GM18507 (cell line): ENCODE data around the gene APLN.

Source experiments
- DNase-seq: peaks from one replicate; pipeline ENCODE4 v3.0.0; 2011; ENCODE audit warnings: low read depth; ENCODE audit not compliant: insufficient read length; ENCODE audit errors: extremely low spot score
- FAIRE-seq: peaks from 2 replicates; lab custom pipeline; 2011; peaks lifted over from hg19 to GRCh38; lab: Jason Lieb, UNC

APLN gene

DNA sequence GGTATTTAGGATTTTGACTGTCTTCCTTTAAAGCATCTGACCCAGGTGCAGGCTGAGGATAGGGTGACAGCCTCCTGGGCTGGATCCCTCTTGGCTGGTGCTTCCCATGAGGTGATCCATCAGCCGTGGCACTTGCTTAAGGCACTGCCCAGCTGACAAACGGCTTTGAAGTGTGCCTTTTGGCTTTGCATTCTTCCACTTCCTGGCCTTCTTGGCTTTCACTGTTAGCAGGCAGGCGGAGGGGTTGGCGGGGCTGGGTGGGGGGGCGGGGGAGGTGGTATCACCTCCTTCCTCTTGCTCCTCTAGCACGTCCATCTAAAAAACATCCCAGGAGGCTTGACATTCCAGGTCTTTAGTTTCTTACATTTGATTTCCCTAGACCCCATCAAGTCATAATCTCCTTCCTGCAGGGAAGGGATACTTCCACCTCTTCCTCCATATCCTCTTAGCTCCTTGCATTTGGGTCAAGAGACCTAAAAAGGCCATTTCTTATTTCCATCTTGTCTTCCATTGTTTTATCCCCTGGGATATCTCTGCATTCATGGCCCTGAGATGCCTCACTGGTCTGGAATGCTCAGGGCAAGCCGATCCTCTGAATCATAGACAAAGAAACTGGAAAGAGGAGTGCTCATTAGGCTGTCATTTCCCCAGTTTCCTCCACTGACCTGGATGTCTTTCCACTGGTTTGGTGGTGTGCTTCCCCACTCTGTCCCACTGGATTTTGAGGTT lies 11.3 kb upstream of the APLN start:
- no peak for FAIRE-seq
- DNase-seq, result no peak

DNA sequence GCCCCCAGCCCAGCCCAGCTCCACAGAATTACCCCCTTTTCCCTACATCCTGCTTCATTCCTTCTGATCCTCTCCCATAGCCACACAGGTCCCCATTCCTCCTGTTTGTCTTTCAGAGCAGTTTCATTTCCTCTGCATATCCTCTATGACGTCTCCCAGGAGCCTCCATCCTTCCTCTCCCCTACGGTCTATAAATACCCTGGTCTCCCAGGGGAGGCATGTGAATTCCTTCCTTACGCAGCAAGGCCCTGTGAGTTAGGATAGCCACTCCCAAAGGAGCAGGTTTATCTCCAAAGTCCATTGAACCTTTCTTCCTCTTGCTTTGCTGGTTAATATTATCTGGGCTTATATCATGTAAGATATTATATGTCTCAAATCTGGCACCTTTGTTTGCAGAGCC lies 8.4 kb upstream of the APLN start:
- FAIRE-seq (no peak), DNase-seq (no peak)

DNA sequence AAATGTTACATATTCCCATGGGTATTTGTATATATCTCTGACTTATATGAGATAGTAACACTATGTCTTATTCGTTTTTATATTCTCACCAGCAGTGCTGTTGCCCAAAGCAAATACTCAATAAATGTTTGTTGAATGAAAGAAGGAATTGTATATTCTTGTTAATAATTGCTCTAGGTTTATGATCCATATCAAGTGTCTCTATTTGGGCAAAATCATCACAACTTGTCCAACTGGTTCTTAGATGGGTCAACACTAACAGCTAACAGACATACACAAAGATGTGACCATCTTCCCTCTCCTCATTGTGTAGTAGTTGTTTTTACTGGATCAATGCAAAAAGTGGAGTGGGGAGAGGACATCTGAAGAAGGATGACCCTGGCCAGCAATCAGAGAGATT lies 6.6 kb upstream of the APLN start:
- FAIRE-seq, result no peak

DNA sequence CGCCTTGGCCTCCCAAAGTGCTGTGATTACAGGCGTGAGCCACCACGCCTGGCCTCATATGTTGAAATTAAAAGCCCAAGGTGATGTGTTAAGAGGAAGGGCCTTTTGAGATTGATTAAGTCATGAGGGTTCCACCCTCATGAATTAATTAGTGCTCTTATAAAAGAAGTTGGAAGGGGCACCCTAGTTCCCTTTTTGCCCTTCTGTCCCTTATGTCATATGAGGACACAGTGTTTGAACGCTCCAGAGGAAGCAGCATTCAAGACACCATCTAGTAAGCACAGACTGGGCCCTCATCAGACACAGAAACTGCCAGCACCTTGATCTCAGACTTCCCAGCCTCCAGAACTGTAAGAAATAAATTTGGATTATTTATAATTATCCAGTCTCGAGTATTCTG lies 5.1 kb upstream of the APLN start:
- no peak for DNase-seq
- no peak for FAIRE-seq

More for the DNA sequence above, 6.6 kb upstream of the APLN start:
- DNase-seq, result no peak

DNA sequence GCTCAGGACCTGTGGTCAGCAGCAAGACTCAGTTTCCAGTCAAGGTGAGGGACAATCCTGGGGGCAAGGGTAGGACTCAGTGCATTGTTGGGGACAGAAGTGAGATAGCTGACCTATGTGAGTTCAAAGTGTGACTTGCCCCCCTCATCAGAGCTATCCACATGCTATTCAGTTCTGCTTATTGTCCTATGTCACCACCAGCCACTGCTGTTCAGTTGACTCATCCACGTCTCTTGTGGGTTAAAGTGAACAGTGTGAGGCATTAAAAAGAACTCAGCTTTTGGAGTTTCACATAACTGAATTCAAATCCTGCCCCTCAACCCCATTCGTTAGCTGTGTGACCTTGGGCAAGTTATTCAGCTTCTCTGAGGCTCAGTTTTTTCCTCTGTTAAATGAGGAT lies 4.4 kb upstream of the APLN start:
- DNase-seq, result no peak
- FAIRE-seq, result no peak

DNA sequence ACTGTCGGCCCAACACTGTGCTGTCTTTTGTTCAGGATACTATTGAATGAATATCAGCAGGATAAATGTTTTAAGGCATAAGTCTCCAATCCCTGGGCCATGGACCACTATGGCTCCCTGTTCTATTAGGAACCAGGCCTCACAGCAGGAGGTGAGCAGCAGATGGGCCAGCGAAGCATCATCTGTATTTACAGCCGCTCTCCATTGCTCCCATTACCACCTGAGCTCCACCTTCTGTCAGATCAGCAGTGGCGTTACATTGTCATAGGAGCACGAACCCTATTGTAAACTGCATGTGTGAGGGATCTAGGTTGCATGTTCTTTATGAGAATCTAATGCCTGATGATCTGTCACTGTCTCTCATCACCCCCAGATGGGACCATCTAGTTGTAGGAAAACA lies 3.7 kb upstream of the APLN start:
- no peak for DNase-seq
- FAIRE-seq, result no peak

DNA sequence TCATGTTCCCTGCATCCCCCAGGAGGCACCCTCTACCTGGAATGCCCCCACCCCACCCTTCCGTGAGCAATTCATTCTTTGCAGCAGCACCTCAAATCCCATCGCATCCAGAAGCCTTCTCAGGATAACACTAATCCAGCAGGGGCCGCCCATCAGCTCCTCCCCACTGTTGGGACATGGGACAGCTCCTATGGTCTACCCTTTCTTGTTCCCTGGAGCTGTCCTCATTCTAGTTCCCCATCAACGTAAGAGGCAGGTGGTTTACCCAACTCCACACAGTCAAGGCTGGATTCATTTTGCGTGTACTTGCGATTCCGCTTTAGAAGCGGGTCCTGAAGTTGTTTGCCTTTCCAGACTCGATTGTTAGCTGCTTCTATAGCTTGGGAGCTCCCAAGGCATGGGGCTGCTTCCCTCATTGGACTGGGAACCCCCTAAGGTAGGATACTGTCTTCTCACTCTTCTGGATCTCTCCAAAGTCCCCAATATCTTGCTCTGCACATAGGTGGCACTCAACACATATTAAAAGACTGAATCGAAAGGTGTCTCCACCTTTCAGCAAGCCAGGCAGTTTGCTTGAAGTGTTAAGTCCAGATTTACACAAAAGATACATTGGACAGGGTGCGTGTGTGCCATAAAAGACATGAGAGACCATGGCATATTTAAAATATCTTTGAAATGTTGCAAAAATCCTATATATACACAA lies 942 bp upstream of the APLN start:
- FAIRE-seq, result no peak

DNA sequence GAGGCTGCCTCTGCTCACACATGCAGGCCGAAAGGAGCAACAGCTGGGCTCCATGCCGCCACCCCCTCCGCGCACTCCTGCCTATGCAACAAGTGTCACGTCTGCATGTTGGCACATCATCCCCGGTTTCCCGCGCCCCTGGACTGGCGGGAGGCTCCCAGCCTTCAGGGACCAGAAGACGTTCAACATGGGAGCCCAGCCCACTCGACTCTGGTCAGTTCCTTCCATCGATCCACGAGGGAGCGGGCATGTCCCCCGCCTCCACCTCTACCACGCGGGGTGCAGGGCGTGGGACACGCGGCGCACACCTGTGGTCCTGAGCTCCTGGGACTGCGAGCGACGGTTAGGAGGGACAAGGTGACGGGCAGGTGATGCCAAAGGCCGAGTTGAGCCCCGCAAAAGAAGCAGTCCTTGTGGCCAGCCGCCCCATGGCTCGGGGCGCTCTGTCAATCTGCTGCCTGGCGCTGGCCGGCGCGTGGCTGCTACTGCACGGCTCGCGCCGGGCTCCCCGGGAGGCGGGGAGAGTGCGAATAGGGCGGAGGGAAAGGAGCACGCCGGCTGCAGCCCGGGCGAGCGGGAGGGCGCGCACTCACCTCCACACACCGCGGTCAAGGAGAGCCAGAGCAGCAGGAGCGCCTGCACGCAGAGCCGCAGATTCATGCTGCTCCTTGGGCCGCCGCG lies 645 bp downstream of the APLN start:
- no peak for DNase-seq
- no peak for FAIRE-seq

More for the DNA sequence above, 942 bp upstream of the APLN start:
- DNase-seq, result no peak

DNA sequence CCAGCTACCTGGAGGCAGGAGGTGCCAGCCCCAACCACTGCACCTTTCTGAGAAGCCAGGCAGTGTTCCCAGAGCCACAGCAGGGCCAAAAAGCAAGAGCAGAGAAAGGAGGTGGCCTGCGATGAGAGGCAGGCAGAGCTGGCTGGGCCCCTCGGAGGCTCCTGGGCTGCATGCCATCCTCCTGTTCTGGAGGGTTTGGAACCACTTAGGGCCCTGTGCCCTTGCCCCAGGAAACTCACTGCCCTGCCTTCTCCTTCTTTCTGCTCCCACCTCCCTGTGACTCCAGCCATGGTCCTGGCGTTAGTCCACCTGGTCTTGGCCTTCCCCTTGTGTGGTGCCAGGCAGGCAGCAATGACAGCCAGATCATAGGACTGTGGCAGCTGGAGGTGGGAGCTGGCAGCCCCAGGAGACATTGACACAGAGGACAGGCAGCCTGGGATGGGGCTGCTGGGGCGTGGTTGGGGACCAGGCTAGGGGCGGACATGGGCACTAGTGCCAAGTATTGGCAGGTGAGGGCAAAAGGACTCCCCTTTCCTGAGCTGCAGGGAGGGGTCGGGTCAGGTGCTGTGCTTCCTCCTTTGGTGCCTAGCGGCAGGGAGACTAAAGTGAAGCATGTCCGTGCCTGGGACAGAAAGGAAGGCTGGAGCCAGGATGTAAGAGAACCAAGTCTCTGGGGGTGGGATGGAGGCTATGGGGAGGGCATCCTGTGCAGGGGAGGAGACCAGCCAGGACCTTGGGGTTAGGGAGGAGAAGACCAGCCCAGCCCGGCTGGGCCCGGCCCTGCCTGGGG lies 1.4 kb downstream of the APLN start:
- DNase-seq (no peak), FAIRE-seq (no peak)

DNA sequence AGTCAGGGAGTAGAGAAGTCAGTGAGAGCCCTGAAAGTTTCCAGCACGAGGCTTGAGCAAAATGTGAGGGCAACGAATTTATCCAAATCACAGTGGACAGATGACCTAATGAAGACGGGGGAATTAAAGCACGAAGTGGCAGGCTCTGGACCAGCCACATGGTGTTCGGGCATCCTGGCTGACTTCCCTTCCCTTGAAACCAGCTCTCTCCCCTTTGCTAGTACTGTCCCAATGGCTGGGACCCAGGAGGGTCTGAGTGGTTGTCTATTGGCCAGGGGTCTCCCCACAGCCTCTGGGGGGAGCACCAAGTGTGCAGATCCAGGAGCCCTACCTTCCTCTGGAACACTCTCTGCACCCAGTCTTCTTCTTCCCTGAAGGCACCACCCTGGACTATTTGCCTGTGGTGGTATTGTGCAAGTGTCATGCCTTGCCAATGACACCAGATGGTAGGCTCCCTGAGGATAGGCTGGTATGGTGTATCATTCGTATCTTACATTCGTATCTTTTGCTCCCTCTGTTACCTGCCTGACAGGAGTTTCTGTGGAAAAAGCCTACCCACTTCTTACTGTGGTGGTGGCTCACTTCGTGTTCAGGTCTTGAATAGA lies 2.1 kb downstream of the APLN start:
- DNase-seq (no peak), FAIRE-seq (no peak)

DNA sequence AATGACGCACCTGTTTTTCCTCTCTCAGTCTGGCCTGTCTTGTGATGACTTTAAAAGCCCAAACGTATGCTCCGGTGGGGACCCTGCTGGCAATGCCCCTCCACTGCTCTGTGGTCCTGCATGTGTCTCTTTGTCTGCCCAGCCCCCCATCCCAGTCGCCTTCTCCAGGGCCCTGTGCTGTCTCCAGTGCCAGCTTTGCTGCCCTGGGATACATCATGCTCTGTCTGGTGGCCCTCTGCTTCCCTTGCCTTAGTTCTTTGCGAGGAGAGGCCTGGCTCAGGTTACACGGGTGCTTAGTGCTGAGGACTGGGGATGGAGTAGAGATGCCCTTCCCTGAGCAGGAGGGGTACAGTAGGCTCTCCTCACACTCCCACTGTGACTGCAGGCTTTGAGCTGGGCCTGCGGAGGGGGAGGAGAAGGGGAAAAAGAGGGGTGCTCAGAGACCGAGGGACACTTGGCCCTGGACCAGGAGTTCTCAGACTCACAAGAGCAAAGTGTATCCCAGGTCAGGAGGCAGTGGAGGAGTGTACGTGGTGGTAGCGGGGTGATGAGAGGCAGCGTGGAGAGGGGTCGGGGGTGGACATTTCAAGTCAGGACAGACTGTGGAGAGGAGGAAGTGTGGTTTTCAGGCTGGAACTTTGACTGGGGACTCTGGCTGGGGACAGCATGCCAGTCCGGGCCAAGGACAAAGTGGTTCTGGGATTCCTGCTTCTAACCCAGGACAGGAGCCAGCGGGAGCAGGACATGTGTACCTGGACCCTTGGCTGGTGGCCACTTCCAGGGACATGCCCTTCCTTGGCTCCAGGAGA lies 2.8 kb downstream of the APLN start:
- DNase-seq, result no peak
- FAIRE-seq, result no peak

DNA sequence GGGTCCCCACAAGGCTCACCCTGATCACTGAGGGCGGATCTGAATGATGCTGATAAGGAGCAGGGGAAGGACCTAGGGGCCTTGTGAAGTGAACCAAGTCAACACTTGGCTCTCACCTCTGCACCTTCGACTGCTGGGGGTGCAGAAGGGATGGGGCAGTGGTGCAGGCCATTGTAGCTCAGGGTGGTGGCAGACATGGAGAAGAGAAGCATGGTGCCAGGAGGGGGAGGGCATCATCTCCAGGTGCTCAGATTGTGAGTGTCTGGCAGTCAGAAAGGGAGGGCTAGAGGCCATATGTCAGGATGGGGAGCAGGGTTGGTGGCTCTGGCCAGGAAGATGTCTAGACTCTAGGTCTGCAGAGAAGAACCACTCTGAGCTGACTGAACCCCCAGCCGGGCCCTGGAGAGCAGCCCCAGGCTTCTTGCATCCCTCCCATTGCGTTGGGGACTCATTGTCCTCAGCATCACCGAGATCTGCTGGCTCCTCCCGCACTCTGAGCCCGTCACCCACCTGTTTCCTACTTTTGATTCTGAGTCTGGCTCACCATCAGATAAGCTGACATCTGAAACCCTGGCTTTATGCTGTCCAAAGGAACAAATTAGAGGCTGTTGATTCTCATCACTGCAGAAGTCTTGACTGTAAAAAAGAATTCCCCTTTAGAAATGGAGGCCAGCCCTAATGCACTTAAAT lies 3.8 kb downstream of the APLN start:
- FAIRE-seq (no peak), DNase-seq (no peak)

DNA sequence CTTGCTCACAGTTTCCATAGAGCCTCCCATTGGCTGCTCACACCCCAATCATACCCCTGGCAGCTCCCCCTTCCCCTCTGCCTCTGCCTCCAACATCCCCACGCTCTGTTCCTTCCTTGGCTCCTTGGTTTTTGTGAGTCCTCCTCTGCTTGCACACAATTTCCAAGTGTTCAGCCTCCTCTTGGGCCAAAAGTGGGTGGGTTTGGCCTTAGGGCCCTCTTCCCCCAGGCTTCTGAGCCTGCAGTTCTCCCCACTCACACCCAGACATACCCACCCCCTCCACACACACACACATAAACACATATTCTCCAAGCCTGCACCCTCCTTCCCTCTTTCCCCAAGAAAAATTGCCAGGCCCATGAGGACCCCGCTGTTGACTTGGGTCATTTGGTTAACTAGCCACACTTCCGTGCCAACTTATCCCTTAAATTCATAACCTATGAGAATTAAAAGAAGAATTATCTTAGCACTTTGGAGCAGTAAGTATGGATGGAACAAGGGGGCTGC lies 4.5 kb downstream of the APLN start:
- no peak for FAIRE-seq
- DNase-seq, result no peak

DNA sequence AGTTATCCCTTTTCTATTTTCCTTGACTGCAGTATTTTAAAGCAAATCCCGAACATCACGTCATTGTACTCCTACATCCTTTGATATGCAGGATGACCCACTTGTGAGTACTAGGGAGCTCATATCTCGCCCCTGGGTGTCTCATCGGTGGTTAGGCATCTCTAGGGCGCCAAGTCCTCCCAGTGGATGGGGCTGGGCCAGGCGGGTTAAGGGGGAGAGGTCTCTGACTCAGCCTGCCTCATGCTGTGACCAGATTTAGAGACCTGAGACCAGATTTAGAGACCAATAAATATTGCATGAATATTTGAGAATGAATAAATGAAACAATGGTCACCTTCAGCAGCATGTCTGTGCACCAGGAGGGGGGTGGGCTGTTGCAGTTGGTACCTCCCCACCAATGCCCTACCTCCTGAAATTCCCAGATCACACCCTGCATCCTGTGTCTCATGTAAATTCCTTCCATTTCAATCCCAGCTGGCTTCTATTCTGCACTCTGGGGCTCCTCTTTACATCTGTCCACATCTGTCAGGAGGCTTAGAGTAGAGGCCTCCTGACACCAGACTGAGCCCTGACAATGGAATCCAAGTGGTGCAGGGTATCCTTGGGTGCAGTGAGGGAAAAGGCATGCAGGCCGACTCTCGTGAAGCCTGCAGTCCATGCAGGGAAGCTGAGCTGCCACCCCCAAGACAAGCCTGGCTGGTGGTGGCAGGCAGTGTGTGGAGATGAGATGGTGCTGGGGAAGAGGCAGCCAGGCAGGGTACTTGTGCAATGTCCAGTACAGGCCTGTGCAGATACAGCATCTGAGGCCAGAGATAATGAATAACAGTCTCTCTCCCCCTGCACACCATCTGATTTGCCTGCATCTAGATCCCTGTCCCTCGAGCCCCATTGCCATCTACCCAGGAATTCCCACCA lies 5.2 kb downstream of the APLN start:
- DNase-seq, result no peak
- no peak for FAIRE-seq

DNA sequence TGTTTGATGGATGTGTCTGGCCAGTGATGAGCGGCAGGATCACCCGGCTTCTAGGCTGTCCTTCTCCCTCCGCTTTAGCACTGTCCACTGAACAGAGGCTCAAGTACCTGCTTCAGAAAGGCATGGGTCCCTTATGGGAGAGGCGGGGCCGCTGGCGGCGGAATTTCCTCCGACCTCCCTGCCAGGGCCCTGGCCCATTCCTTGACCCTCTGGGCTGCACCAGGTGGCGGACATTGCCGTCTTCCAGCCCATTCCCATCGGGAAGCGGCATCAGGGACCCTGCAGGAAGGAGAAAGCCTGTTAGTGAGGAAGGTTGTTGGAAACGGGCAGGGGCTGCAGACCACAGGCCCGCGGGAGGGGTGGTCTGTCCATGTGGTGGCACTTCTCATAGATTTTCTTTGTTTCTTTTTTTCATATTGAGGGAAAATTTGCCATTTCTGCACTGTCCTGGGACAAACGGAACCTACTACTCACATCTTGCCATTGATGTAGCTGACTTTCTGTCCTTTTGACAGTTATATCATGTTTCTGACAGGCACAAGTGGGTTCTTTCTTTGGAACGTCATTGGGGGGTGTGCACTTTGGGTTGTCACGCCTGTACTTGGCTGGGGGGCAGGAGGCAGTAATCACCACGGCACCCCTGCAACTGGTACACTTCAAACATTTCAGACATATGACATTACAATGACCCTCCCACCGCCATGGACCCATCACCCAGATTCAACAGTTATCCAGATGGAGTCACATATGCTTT lies 6.1 kb downstream of the APLN start:
- no peak for DNase-seq
- no peak for FAIRE-seq
